GM10266 (cell line): Measurements from ENCODE around the gene CERS5.

ENCODE experiments used
- DNase-seq: peaks from one replicate; pipeline ENCODE4 v3.0.0; 2012; ENCODE audit errors: extremely low spot score
- TF ChIP-seq, protein P1 (sequence below): IDR thresholded peaks from 2 replicates; pipeline ENCODE4 v1.5.1; 2012; ENCODE audit warnings: mild to moderate bottlenecking, low read depth; ENCODE audit not compliant: control insufficient read depth, insufficient read depth; ENCODE audit errors: missing control alignments

CERS5 gene, protein sequence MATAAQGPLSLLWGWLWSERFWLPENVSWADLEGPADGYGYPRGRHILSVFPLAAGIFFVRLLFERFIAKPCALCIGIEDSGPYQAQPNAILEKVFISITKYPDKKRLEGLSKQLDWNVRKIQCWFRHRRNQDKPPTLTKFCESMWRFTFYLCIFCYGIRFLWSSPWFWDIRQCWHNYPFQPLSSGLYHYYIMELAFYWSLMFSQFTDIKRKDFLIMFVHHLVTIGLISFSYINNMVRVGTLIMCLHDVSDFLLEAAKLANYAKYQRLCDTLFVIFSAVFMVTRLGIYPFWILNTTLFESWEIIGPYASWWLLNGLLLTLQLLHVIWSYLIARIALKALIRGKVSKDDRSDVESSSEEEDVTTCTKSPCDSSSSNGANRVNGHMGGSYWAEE

DNA sequence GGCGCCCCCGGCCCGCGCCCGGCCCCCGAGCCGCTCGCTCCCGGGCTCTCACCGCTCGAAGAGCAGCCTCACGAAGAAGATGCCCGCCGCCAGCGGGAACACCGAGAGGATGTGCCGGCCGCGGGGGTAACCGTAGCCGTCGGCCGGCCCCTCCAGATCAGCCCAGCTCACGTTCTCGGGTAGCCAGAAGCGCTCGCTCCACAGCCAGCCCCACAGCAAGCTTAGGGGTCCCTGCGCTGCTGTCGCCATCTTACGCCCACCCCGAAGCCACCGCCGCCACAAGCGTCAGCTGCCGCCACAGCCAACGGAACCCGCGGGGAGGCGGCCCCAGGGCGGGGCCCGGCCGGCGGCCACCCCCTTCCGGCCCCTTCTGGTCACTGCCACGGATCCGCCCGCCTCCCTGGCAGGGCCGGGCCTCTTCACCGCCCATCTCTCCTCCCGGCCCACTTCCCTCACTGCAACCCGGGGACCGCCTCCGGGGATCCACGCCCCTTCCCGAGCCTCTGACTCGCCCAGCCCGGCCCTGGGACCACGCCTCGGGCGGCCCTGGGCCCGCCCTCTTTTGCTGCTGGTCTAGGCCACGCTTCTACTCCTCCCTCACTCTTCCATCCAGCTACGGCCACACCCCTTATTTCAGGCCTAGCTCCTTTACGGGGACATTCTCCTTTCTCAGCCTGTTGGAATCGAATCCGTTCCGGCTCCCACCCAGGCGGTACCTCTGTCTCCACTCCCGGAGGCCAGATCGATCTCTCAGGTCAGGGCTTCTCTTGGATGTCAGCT is at the start of gene CERS5:
CERS5 (minus strand) TSS at position 321 of the 780 bp plus-strand sequence; CDS start at position 249, 72 bp downstream.
- peak; percentile 98 for DNase-seq
- TF ChIP-seq, protein P1, sequence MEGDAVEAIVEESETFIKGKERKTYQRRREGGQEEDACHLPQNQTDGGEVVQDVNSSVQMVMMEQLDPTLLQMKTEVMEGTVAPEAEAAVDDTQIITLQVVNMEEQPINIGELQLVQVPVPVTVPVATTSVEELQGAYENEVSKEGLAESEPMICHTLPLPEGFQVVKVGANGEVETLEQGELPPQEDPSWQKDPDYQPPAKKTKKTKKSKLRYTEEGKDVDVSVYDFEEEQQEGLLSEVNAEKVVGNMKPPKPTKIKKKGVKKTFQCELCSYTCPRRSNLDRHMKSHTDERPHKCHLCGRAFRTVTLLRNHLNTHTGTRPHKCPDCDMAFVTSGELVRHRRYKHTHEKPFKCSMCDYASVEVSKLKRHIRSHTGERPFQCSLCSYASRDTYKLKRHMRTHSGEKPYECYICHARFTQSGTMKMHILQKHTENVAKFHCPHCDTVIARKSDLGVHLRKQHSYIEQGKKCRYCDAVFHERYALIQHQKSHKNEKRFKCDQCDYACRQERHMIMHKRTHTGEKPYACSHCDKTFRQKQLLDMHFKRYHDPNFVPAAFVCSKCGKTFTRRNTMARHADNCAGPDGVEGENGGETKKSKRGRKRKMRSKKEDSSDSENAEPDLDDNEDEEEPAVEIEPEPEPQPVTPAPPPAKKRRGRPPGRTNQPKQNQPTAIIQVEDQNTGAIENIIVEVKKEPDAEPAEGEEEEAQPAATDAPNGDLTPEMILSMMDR = no peak

DNA sequence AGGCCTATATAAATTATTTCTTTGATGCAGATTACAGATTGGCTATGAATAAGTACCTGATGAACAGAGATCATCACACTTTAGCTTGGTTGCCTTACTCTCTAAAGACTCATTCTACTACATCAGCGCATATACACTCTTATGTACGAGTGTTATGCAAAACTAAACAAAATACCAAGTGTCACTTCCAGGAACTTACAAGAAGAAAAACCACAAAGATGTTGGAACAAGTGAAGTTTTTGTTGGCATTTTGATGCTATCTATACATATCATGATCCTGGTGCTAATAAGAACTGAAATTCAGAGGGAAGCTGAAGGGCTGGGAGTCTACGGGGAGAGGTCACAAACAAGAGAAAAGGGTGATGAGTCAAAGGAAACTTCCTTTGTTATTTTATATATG is 47.9 kb upstream of the CERS5 start:
- TF ChIP-seq, protein P1 = no peak
- DNase-seq = no peak

DNA sequence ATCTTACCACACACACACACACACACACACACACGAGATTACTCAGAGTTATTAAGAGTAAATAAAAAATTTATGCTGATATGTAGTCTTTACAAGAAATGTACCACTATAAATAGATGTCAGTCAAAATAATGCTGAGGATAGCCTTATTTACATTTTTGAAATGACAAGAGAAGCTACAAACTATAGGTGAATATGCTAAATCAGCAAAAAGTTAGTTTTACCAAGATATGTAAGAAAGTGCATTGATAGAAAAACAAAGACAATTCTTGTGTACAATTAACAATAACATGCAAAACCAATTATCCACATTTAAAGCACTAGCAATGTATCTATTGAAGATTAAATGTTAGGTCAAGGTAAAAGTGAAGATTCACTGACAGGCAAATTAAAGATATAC is 46.8 kb upstream of the CERS5 start:
- TF ChIP-seq, protein P1 = no peak
- DNase-seq = no peak

DNA sequence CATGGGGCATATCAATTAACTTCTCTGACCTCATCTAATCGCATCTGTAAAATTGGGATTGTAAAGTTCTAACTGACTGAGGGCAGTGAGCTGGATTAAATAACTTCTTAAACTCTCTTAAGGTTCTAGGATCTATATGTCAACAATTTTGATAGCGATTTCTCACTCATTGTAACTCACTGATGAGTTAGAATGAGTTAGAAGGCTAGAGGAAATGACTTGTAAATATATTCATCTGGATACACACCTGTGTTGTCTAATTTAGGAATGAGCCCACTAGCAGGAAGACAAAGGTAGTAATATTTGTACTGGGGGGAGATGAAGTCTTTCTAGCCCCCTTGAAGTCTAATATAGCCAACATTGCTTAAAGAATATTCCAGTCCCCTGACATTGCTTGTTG is 46.3 kb upstream of the CERS5 start:
- TF ChIP-seq, protein P1 = no peak
- no peak for DNase-seq

DNA sequence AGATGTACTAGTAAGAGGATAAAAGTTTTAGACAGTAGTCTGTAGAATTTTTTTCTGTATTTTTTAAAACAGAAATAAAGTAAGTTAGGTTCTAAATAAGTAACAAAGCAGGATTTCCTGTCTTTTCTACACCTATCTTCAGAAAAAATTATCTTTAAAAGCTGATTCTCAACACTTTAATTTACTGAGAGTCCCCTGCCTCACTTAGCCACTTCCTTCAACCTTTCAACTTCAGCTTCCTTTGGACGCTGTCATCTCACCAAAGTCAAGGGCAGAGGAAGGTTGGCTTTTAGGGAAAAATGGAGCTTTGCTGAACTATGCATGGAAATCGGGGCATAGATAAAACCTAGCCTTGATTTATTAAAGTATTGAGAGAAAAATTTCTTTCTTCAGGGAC is 44.9 kb upstream of the CERS5 start:
- TF ChIP-seq, protein P1 = no peak
- no peak for DNase-seq

DNA sequence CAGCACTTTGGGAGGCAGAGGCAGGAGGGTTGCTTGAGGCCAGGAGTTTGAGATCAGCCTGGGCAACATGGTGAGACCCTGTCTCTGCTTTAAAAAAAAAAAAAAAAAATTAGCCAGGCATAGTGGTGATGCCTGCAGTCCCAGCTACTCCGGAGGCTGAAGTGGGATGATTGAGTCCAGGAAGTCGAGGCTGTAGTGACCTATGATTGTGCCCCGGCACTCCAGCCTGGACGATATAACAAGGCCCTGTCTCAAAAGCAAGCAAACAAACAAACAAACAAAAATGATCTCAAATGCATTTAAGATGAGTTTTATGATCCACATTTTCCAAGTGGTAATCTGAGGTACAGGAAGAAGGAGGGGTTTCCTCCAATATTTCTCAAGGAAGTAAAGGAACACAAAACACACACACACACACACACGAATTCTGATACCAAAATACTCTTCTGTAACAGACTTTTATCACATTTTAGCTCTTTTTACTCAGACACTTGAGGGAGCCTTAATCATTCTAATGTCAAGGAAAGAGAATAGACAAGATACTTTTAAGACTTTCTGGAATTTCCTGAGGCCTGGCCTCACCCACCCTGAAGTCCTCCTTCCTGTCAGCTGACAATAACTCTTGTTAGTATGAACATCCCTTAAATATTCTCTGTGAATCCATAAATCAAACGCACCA is 44.4 kb upstream of the CERS5 start:
- TF ChIP-seq, protein P1 = no peak
- no peak for DNase-seq
